Neural progenitor cell (in vitro differentiated cells): ENCODE measurements around the gene MRPS25. TPM values are rescaled to one million over a fixed set of nuclear protein-coding genes. Genes with fewer than 3 reads are reported as not detected.

Experiments used
- DNase-seq: peaks from one replicate; pipeline ENCODE4 v3.0.0-alpha.2; 2016; ENCODE audit warnings: low spot score
- H2AFZ ChIP-seq: fragments of 200-600 bp; sonication (generic); replicated peaks from 2 replicates; pipeline ENCODE4 v1.6.1; 2016; ENCODE audit warnings: antibody characterized with exemption
- H3F3A ChIP-seq: fragments of 200-600 bp; sonication (generic); 2 replicates; pipeline ENCODE4 v1.6.1; 2016; ENCODE audit warnings: antibody characterized with exemption, low read depth
- H3K27ac ChIP-seq: fragments of 200-600 bp; sonication (generic); 2 replicates; pipeline ENCODE4 v1.5.1; 2016; ENCODE audit warnings: mild to moderate bottlenecking
- H3K27me3 ChIP-seq: fragments of 200-600 bp; sonication (generic); 2 replicates; pipeline ENCODE4 v1.6.1; 2016; ENCODE audit warnings: mild to moderate bottlenecking, moderate library complexity
- H3K36me3 ChIP-seq: fragments of 200-600 bp; sonication (generic); 2 replicates; pipeline ENCODE4 v1.5.1; 2016
- H3K4me1 ChIP-seq: fragments of 200-600 bp; sonication (generic); 2 replicates; pipeline ENCODE4 v1.6.1; 2016; ENCODE audit warnings: mixed run types
- H3K4me2 ChIP-seq: fragments of 200-600 bp; sonication (generic); 2 replicates; pipeline ENCODE4 v1.6.1; 2016
- H3K4me3 ChIP-seq: fragments of 200-600 bp; sonication (generic); 2 replicates; pipeline ENCODE4 v1.5.1; 2016
- H3K79me2 ChIP-seq: fragments of 200-600 bp; sonication (generic); 2 replicates; pipeline ENCODE4 v1.6.1; 2016; ENCODE audit warnings: low read depth
- H3K9ac ChIP-seq: fragments of 200-600 bp; sonication (generic); 2 replicates; pipeline ENCODE4 v1.6.1; 2016
- H3K9me3 ChIP-seq: fragments of 200-600 bp; sonication (generic); 2 replicates; pipeline ENCODE4 v1.5.1; 2016; ENCODE audit warnings: low read depth
- H4K20me1 ChIP-seq: fragments of 200-600 bp; sonication (generic); 2 replicates; pipeline ENCODE4 v1.6.1; 2016; ENCODE audit warnings: low read depth
- H3K27ac Mint-ChIP-seq: 3 replicates; pipeline ENCODE4 v1.8.0; 2021; ENCODE audit warnings: mixed read lengths
- H3K27me3 Mint-ChIP-seq: 2 replicates; pipeline ENCODE4 v1.8.0; 2022; ENCODE audit warnings: low read depth, mild to moderate bottlenecking, inconsistent platforms, moderate library complexity, mixed read lengths; ENCODE audit not compliant: insufficient read depth
- H3K36me3 Mint-ChIP-seq: 3 replicates; pipeline ENCODE4 v1.8.0; 2021; ENCODE audit warnings: mixed read lengths
- H3K4me1 Mint-ChIP-seq: 3 replicates; pipeline ENCODE4 v1.8.0; 2021; ENCODE audit warnings: mixed read lengths
- H3K4me3 Mint-ChIP-seq: 3 replicates; pipeline ENCODE4 v1.8.0; 2021; ENCODE audit warnings: mild to moderate bottlenecking, moderate library complexity, mixed read lengths
- H3K9me3 Mint-ChIP-seq: 3 replicates; pipeline ENCODE4 v1.8.0; 2020; ENCODE audit warnings: mixed read lengths
- CTCF ChIP-seq: fragments of 200-600 bp; sonication (generic); IDR thresholded peaks from 2 replicates; pipeline ENCODE4 v1.5.1; 2017; ENCODE audit warnings: antibody characterized with exemption, mild to moderate bottlenecking
- EZH2 ChIP-seq: fragments of 200-600 bp; sonication (generic); IDR thresholded peaks from 2 replicates; pipeline ENCODE4 v1.6.1; 2017; ENCODE audit warnings: antibody characterized with exemption, mild to moderate bottlenecking, moderate library complexity
- EZH2phosphoT487 ChIP-seq: fragments of 200-600 bp; sonication (generic); IDR thresholded peaks from 2 replicates; pipeline ENCODE4 v1.6.1; 2017; ENCODE audit warnings: antibody characterized with exemption
- total RNA-seq: library from RNA; depleted of rRNA; stranded (reverse); fragments of >200 nt; gene quantifications from 2 replicates; pipeline ENCODE4 v1.2.3, GENCODE V29; 2015; ENCODE audit warnings: low replicate concordance

MRPS25 gene
- total RNA-seq, 1 donor from 2014 or later: 28.9 TPM

- Mint-ChIP-seq H3K27ac (no peak overlapping the region), H3K4me1 (peaks cover 6% of the 10 kb centered on the region), H3K36me3 (peaks cover 38% of the 10 kb centered on the region), H3K27me3 (no peaks in the 10 kb centered on the region), H3K4me3 (no peak overlapping the region), H3K9me3 (no peaks in the 10 kb centered on the region)
- H3K4me1 ChIP-seq: no peaks in the 10 kb centered on the region
- H3K9ac ChIP-seq: no peak overlapping the region
- DNase-seq: no peak
- no peak overlapping the region for H2AFZ ChIP-seq
- no peaks in the 10 kb centered on the region for H3K79me2 ChIP-seq
- no peaks in the 10 kb centered on the region for H3K36me3 ChIP-seq
- no peaks in the 10 kb centered on the region for H3K9me3 ChIP-seq
- no peak overlapping the region for H3K4me3 ChIP-seq
- H3F3A ChIP-seq: no peaks in the 10 kb centered on the region
- H3K27ac ChIP-seq: no peak overlapping the region
- TF ChIP-seq EZH2: no peak
- no peak for TF ChIP-seq CTCF
- no peak for TF ChIP-seq EZH2phosphoT487
- H4K20me1 ChIP-seq: peaks cover 3% of the 10 kb centered on the region
- no peaks in the 10 kb centered on the region for H3K27me3 ChIP-seq
- no peak overlapping the region for H3K4me2 ChIP-seq
Measured at GRCh38 chr3:15011174-15011573, 53.9 kb downstream of the MRPS25 start.

- Histone ChIP-seq H3K4me1 (no peaks in the 10 kb centered on the region), H3K36me3 (no peaks in the 10 kb centered on the region), H3K4me3 (no peak overlapping the region), H4K20me1 (peaks cover 3% of the 10 kb centered on the region), H3K4me2 (no peak overlapping the region), H2AFZ (no peak overlapping the region), H3K79me2 (no peaks in the 10 kb centered on the region), H3F3A (no peaks in the 10 kb centered on the region), H3K27ac (no peak overlapping the region), H3K27me3 (no peaks in the 10 kb centered on the region), H3K9me3 (no peaks in the 10 kb centered on the region), H3K9ac (no peak overlapping the region)
- Mint-ChIP-seq H3K27ac (no peak overlapping the region), H3K9me3 (no peaks in the 10 kb centered on the region), H3K36me3 (peaks cover 36% of the 10 kb centered on the region), H3K27me3 (no peaks in the 10 kb centered on the region), H3K4me3 (no peak overlapping the region), H3K4me1 (peaks cover 6% of the 10 kb centered on the region)
- DNase-seq: no peak
- TF ChIP-seq CTCF (no peak), EZH2phosphoT487 (no peak), EZH2 (no peak)
Measured at GRCh38 chr3:15010664-15011063, 54.5 kb downstream of the MRPS25 start.

- H3K27me3 ChIP-seq: no peaks in the 10 kb centered on the region
- H3K4me3 ChIP-seq: no peak overlapping the region
- H3K36me3 Mint-ChIP-seq: peaks cover 33% of the 10 kb centered on the region
- H3K27me3 Mint-ChIP-seq: no peaks in the 10 kb centered on the region
- no peak overlapping the region for H3K9ac ChIP-seq
- no peak overlapping the region for H3K4me2 ChIP-seq
- no peak overlapping the region for H3K27ac ChIP-seq
- H3K36me3 ChIP-seq: no peaks in the 10 kb centered on the region
- no peaks in the 10 kb centered on the region for H3K9me3 ChIP-seq
- H3K27ac Mint-ChIP-seq: no peak overlapping the region
- H3K4me1 ChIP-seq: no peaks in the 10 kb centered on the region
- DNase-seq: no peak
- no peaks in the 10 kb centered on the region for H3K9me3 Mint-ChIP-seq
- H3F3A ChIP-seq: no peaks in the 10 kb centered on the region
- no peak overlapping the region for H2AFZ ChIP-seq
- TF ChIP-seq CTCF: no peak
- TF ChIP-seq EZH2phosphoT487: no peak
- no peak for TF ChIP-seq EZH2
- peaks cover 6% of the 10 kb centered on the region for H3K4me1 Mint-ChIP-seq
- H4K20me1 ChIP-seq: peaks cover 8% of the 10 kb centered on the region
- no peak overlapping the region for H3K4me3 Mint-ChIP-seq
- peaks cover 9% of the 10 kb centered on the region for H3K79me2 ChIP-seq
Measured at GRCh38 chr3:15009167-15009566, 55.9 kb downstream of the MRPS25 start.
